ENCODE results near the gene TMEM39A. TPM values are rescaled to one million over a fixed set of nuclear protein-coding genes. Genes with fewer than 3 reads are reported as not detected.
A peak's percentile ranks its signal among the peaks of the same experiment; 100 is the strongest.

TMEM39A gene
- total and polyA plus RNA-seq, 2 donors from 2014 or later = 7.0 to 37.0 TPM

DNA sequence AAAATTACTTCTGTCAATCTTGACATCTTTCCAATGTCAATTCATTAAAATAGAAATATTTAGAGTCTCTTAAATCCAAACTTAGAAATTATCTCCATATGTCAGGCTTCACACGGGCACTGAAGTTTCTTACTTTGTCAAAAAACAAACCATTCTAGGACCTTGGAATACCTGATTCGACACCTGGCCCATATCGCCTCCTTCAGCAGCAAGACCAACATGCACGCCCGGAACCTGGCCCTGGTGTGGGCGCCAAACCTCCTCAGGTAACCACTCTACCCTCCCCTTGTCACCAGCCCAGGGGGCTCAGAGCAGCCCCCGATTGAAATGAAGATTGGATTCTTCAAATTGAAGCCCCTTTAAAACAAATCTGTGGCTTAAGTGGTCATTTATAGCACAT is 81.3 kb downstream of the TMEM39A start:
- Histone ChIP-seq H3K9ac (ENCODE audit: low read length in 3 of 3) (no peak overlapping the region), H3K27ac (ENCODE audit: low read depth in 2 of 2, low read length in 2 of 2) (no peak overlapping the region), H3K27me3 (ENCODE audit: control insufficient read depth, insufficient read depth, low read length) (no peaks in the 10 kb centered on the region), H3K4me1 (ENCODE audit: control insufficient read depth in 2 of 3, insufficient read depth in 2 of 3, low read depth in 1 of 3, low read length in 3 of 3) (no peaks in the 10 kb centered on the region), H3K9me3 (ENCODE audit: control insufficient read depth in 2 of 3, insufficient read depth in 1 of 3, low read length in 3 of 3) (no peaks in the 10 kb centered on the region), H3K36me3 (ENCODE audit: control insufficient read depth in 2 of 3, insufficient read depth in 3 of 3, low read length in 3 of 3) (peaks cover 0 to 12% (median 7%) of the 10 kb centered on the region in 3 donors), H3K4me3 (ENCODE audit: low read length in 3 of 3) (no peak overlapping the region)
- TF ChIP-seq, protein P1, sequence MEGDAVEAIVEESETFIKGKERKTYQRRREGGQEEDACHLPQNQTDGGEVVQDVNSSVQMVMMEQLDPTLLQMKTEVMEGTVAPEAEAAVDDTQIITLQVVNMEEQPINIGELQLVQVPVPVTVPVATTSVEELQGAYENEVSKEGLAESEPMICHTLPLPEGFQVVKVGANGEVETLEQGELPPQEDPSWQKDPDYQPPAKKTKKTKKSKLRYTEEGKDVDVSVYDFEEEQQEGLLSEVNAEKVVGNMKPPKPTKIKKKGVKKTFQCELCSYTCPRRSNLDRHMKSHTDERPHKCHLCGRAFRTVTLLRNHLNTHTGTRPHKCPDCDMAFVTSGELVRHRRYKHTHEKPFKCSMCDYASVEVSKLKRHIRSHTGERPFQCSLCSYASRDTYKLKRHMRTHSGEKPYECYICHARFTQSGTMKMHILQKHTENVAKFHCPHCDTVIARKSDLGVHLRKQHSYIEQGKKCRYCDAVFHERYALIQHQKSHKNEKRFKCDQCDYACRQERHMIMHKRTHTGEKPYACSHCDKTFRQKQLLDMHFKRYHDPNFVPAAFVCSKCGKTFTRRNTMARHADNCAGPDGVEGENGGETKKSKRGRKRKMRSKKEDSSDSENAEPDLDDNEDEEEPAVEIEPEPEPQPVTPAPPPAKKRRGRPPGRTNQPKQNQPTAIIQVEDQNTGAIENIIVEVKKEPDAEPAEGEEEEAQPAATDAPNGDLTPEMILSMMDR (IDR thresholded peaks at IDR 0.05; ENCODE audit: borderline replicate concordance, extremely low read depth, insufficient read depth) = no peak
- intact Hi-C loops (cut with DNase I) = no loop called here
- FAIRE-seq (no peak), DNase-seq (no peak)

GRCh38 chr3:119380697-119381096 is 82.7 kb downstream of the TMEM39A start:
- H3K9me3 ChIP-seq (ENCODE audit: control insufficient read depth in 2 of 3, insufficient read depth in 1 of 3, low read length in 3 of 3) = no peaks in the 10 kb centered on the region
- no peak for FAIRE-seq
- no peak overlapping the region for H3K4me3 ChIP-seq (ENCODE audit: low read length in 3 of 3)
- H3K36me3 ChIP-seq (ENCODE audit: control insufficient read depth in 2 of 3, insufficient read depth in 3 of 3, low read length in 3 of 3) = peaks cover 0 to 17% (median 7%) of the 10 kb centered on the region in 3 donors
- H3K27ac ChIP-seq (ENCODE audit: low read depth in 2 of 2, low read length in 2 of 2) = no peak overlapping the region
- H3K27me3 ChIP-seq (ENCODE audit: control insufficient read depth, insufficient read depth, low read length) = no peaks in the 10 kb centered on the region
- no peak for DNase-seq
- TF ChIP-seq, protein P1 (IDR thresholded peaks at IDR 0.05; ENCODE audit: borderline replicate concordance, extremely low read depth, insufficient read depth) = peak; percentile 7
- no peaks in the 10 kb centered on the region for H3K4me1 ChIP-seq (ENCODE audit: control insufficient read depth in 2 of 3, insufficient read depth in 2 of 3, low read depth in 1 of 3, low read length in 3 of 3)
- intact Hi-C loops (cut with DNase I) = no loop called here
- H3K9ac ChIP-seq (ENCODE audit: low read length in 3 of 3) = no peak overlapping the region

Other genes starting within 250 kb of the TMEM39A start
- 23.1 TPM for gene B4GALT4, start 222.7 kb downstream of the TMEM39A start, total RNA-seq
- 29.9 TPM for gene B4GALT4, start 222.7 kb downstream of the TMEM39A start, polyA plus RNA-seq (ENCODE audit: insufficient read depth, low read depth, low replicate concordance)
- 28.7 TPM for gene ARHGAP31, start 169.2 kb downstream of the TMEM39A start, total RNA-seq
- gene ARHGAP31, start 169.2 kb downstream of the TMEM39A start, polyA plus RNA-seq (ENCODE audit: insufficient read depth, low read depth, low replicate concordance) = 3.2 TPM
- 17.8 TPM for gene POGLUT1, start 5.3 kb upstream of the TMEM39A start, total RNA-seq
- 7.6 TPM for gene POGLUT1, start 5.3 kb upstream of the TMEM39A start, polyA plus RNA-seq (ENCODE audit: insufficient read depth, low read depth, low replicate concordance)
- 114 TPM for gene TIMMDC1, start 34.9 kb upstream of the TMEM39A start, total RNA-seq
- gene TIMMDC1, start 34.9 kb upstream of the TMEM39A start, polyA plus RNA-seq (ENCODE audit: insufficient read depth, low read depth, low replicate concordance) = 169 TPM
- gene CD80, start 96.0 kb upstream of the TMEM39A start, total RNA-seq = 1.2 TPM
- not detected for gene CD80, start 96.0 kb upstream of the TMEM39A start, polyA plus RNA-seq (ENCODE audit: insufficient read depth, low read depth, low replicate concordance)
- 15.0 TPM for gene ADPRH, start 115.9 kb upstream of the TMEM39A start, total RNA-seq
- gene ADPRH, start 115.9 kb upstream of the TMEM39A start, polyA plus RNA-seq (ENCODE audit: insufficient read depth, low read depth, low replicate concordance) = 5.2 TPM
- gene PLA1A, start 134.3 kb upstream of the TMEM39A start, total RNA-seq = 6.7 TPM
- gene PLA1A, start 134.3 kb upstream of the TMEM39A start, polyA plus RNA-seq (ENCODE audit: insufficient read depth, low read depth, low replicate concordance) = 10.1 TPM
- gene POPDC2, start 197.0 kb upstream of the TMEM39A start, total RNA-seq = 3.2 TPM
- 7.3 TPM for gene POPDC2, start 197.0 kb upstream of the TMEM39A start, polyA plus RNA-seq (ENCODE audit: insufficient read depth, low read depth, low replicate concordance)
- 46.4 TPM for gene COX17, start 213.8 kb upstream of the TMEM39A start, total RNA-seq
- gene COX17, start 213.8 kb upstream of the TMEM39A start, polyA plus RNA-seq (ENCODE audit: insufficient read depth, low read depth, low replicate concordance) = 218 TPM
- 14.1 TPM for gene CFAP91, start 239.4 kb upstream of the TMEM39A start, total RNA-seq
- gene CFAP91, start 239.4 kb upstream of the TMEM39A start, polyA plus RNA-seq (ENCODE audit: insufficient read depth, low read depth, low replicate concordance) = 4.7 TPM

Data from kidney (tissue), 14 donors.